Natural killer cell (primary cell): ENCODE results near the gene CCL2. TPM values are rescaled to one million over a fixed set of nuclear protein-coding genes. Genes with fewer than 3 reads are reported as not detected.

Experiments
- ATAC-seq, 3 donors: fragments of 150-1000 bp in 2 of 3; fragments of 200-7000 bp in 1 of 3; cut with Tn5 transposase; 1 replicate in 1 of 3; 2 replicates in 2 of 3; pipeline ENCODE4 v1.10.0; 2021; ENCODE audit warnings: mild to moderate bottlenecking in 2 of 3, moderate library complexity in 2 of 3
- DNase-seq, 2 donors: peaks; one replicate each; pipeline versions ENCODE4 v3.0.0 to v3.0.0-alpha.2; 2013 to 2021; ENCODE audit warnings: mixed read lengths in 1 of 2
- H3K27ac ChIP-seq: one replicate; pipeline ENCODE4 v1.5.1; 2013; ENCODE audit warnings: mild to moderate bottlenecking, low read length
- H3K27me3 ChIP-seq: one replicate; pipeline ENCODE4 v1.6.1; 2013; ENCODE audit warnings: low read length; ENCODE audit not compliant: control insufficient read depth, insufficient read depth
- H3K36me3 ChIP-seq: one replicate; pipeline ENCODE4 v1.6.1; 2013; ENCODE audit warnings: low read length; ENCODE audit not compliant: control insufficient read depth, insufficient read depth
- H3K4me1 ChIP-seq: one replicate; pipeline ENCODE4 v1.6.1; 2013; ENCODE audit warnings: low read length; ENCODE audit not compliant: control insufficient read depth, insufficient read depth
- H3K4me3 ChIP-seq: one replicate; pipeline ENCODE4 v1.5.1; 2013; ENCODE audit warnings: low read length
- H3K9me3 ChIP-seq: one replicate; pipeline ENCODE4 v1.6.1; 2013; ENCODE audit warnings: low read length; ENCODE audit not compliant: control insufficient read depth, insufficient read depth
- H3K27ac Mint-ChIP-seq, 2 donors: one replicate each; pipeline ENCODE4 v1.8.0; 2022; ENCODE audit warnings: mild to moderate bottlenecking in 2 of 2, mixed read lengths in 2 of 2, moderate library complexity in 1 of 2
- H3K27me3 Mint-ChIP-seq, 2 donors: one replicate each; pipeline ENCODE4 v1.8.0; 2022; ENCODE audit warnings: low read depth in 2 of 2, mixed read lengths in 2 of 2
- H3K36me3 Mint-ChIP-seq: one replicate; pipeline ENCODE4 v1.8.0; 2022; ENCODE audit warnings: mixed read lengths
- H3K4me1 Mint-ChIP-seq, 2 donors: one replicate each; pipeline ENCODE4 v1.8.0; 2022; ENCODE audit warnings: mixed read lengths in 2 of 2
- H3K4me3 Mint-ChIP-seq: one replicate; pipeline ENCODE4 v1.8.0; 2022; ENCODE audit warnings: mild to moderate bottlenecking, moderate library complexity, mixed read lengths
- H3K9me3 Mint-ChIP-seq, 2 donors: one replicate each; pipeline ENCODE4 v1.8.0; 2022; ENCODE audit warnings: mixed read lengths in 2 of 2
- CTCF ChIP-seq: fragments of 200-600 bp; IDR thresholded peaks from one replicate; pipeline ENCODE4 v1.8.0; 2022; ENCODE audit warnings: antibody characterized with exemption
- WGBS: methylation state at CpG from one replicate; pipeline ENCODE4 v1.1.7; 2013; ENCODE audit warnings: missing lambda C conversion rate; ENCODE audit not compliant: insufficient coverage; 5-methylcytosine and 5-hydroxymethylcytosine counted together
- intact Hi-C: fragments of 100-400 bp; cut with micrococcal nuclease; formaldehyde crosslinking; loops from one replicate; pipeline ENCODE4 v1.14.2; 2022
- total RNA-seq, 4 donors: library from RNA; stranded (reverse); fragments of 120-200 nt in 1 of 4; gene quantifications; one replicate each; pipeline versions ENCODE4 v1.2.3 to v1.2.4, GENCODE V29; 2013 to 2022

CCL2 gene
- total RNA-seq, 3 donors from 2014 or later (not counting 1 experiment from before 2014, with no cell fraction given) = not detected

- Histone ChIP-seq H3K9me3 (no peaks in the 10 kb centered on the region), H3K36me3 (no peaks in the 10 kb centered on the region), H3K27me3 (no peaks in the 10 kb centered on the region), H3K27ac (no peak overlapping the region), H3K4me3 (no peak overlapping the region), H3K4me1 (no peaks in the 10 kb centered on the region)
- Mint-ChIP-seq H3K9me3 (no peaks in the 10 kb centered on the region), H3K4me3 (no peak overlapping the region), H3K27me3 (peaks cover 11 to 14% of the 10 kb centered on the region in 2 donors), H3K27ac (no peak overlapping the region), H3K4me1 (no peaks in the 10 kb centered on the region), H3K36me3 (no peaks in the 10 kb centered on the region)
- DNase-seq = no peak
- intact Hi-C loops = no loop called here
- 78% methylated on average over 2 of the region's 2 CpGs for WGBS
- TF ChIP-seq CTCF = no peak
- ATAC-seq = no peak
These were observed 47.5 kb upstream of the CCL2 start for GRCh38 chr17:34207572-34207971.

GRCh38 chr17:34218748-34219147 is 36.3 kb upstream of the CCL2 start:
- no peaks in the 10 kb centered on the region for H3K27me3 ChIP-seq
- ATAC-seq (no peak), DNase-seq (no peak)
- TF ChIP-seq CTCF = no peak
- H3K4me3 ChIP-seq = no peak overlapping the region
- intact Hi-C loops = no loop called here
- no peak overlapping the region for H3K27ac ChIP-seq
- no peak overlapping the region for H3K4me3 Mint-ChIP-seq
- no peaks in the 10 kb centered on the region for H3K36me3 Mint-ChIP-seq
- H3K27me3 Mint-ChIP-seq = peaks cover 28 to 41% of the 10 kb centered on the region in 2 donors
- H3K9me3 Mint-ChIP-seq = peaks cover 0 to 2% of the 10 kb centered on the region in 2 donors
- WGBS = 100% methylated on average over 1 of the region's 1 CpG
- H3K4me1 Mint-ChIP-seq = peaks cover 0 to 4% of the 10 kb centered on the region in 2 donors
- H3K36me3 ChIP-seq = no peaks in the 10 kb centered on the region
- no peak overlapping the region for H3K27ac Mint-ChIP-seq
- H3K4me1 ChIP-seq = no peaks in the 10 kb centered on the region
- no peaks in the 10 kb centered on the region for H3K9me3 ChIP-seq

GRCh38 chr17:34219405-34219804 is 35.7 kb upstream of the CCL2 start:
- Mint-ChIP-seq H3K27me3 (peaks cover 24 to 36% of the 10 kb centered on the region in 2 donors), H3K4me3 (no peak overlapping the region), H3K27ac (no peak overlapping the region), H3K4me1 (peaks cover 0 to 4% of the 10 kb centered on the region in 2 donors), H3K9me3 (peaks cover 0 to under 1% of the 10 kb centered on the region in 2 donors), H3K36me3 (no peaks in the 10 kb centered on the region)
- DNase-seq (no peak), ATAC-seq (no peak)
- Histone ChIP-seq H3K36me3 (no peaks in the 10 kb centered on the region), H3K4me3 (no peak overlapping the region), H3K4me1 (no peaks in the 10 kb centered on the region), H3K27me3 (no peaks in the 10 kb centered on the region), H3K9me3 (no peaks in the 10 kb centered on the region), H3K27ac (no peak overlapping the region)
- WGBS = 69% methylated on average over 2 of the region's 2 CpGs
- intact Hi-C loops = no loop called here
- TF ChIP-seq CTCF = no peak

GRCh38 chr17:34220045-34220751 is 34.9 kb upstream of the CCL2 start:
- H3K36me3 Mint-ChIP-seq = no peaks in the 10 kb centered on the region
- H3K27ac ChIP-seq = no peak overlapping the region

More at GRCh38 chr17:34220045-34220751, 34.9 kb upstream of the CCL2 start:
- no peak for TF ChIP-seq CTCF
- no peak for ATAC-seq
- Histone ChIP-seq H3K4me3 (no peak overlapping the region), H3K9me3 (no peaks in the 10 kb centered on the region), H3K36me3 (no peaks in the 10 kb centered on the region), H3K4me1 (no peaks in the 10 kb centered on the region), H3K27me3 (no peaks in the 10 kb centered on the region)
- Mint-ChIP-seq H3K27me3 (peaks cover 26 to 33% of the 10 kb centered on the region in 2 donors), H3K27ac (no peak overlapping the region), H3K9me3 (no peaks in the 10 kb centered on the region), H3K4me1 (peaks cover 0 to 4% of the 10 kb centered on the region in 2 donors), H3K4me3 (no peak overlapping the region)
- 81% methylated on average over 2 of the region's 2 CpGs for WGBS
- intact Hi-C loops = no loop called here
- DNase-seq = no peak
